ENCODE results near the gene SPIRE2. TPM values are rescaled to one million over a fixed set of nuclear protein-coding genes. Genes with fewer than 3 reads are reported as not detected.
A peak's percentile ranks its signal among the peaks of the same experiment; 100 is the strongest.

SPIRE2 gene
- total and polyA plus RNA-seq, 9 of the 15 experiments (the other 6 are each of a cell fraction or from before 2014, with no cell fraction given), result 0.70 to 7.5 (median 4.6) TPM

GRCh38 chr16:89860747-89861304, 32.6 kb downstream of the SPIRE2 start (continued):
- peak; percentile 39; the same call in 1 of the 2 replicates for TF ChIP-seq CREM (IDR thresholded peaks at IDR 0.05; ENCODE audit: low read depth)
- 0 out of 2 replicates have a peak, but pooled peaks have one; percentile 21 for TF ChIP-seq ZNF24 (IDR thresholded peaks at IDR 0.05)
- TF ChIP-seq ZBTB17 (CRISPR knock-in tag; IDR thresholded peaks at IDR 0.05), result no peak
- TF ChIP-seq SETDB1 (IDR thresholded peaks at IDR 0.05; ENCODE audit: low read length), result no peak
- peak; percentile 90; the same call in 1 of the 2 replicates for TF ChIP-seq ARID2 (IDR thresholded peaks at IDR 0.05)
- no peak for TF ChIP-seq ESRRB (CRISPR knock-in tag; IDR thresholded peaks at IDR 0.05; ENCODE audit: borderline replicate concordance)
- TF ChIP-seq RB1 (IDR thresholded peaks at IDR 0.05; ENCODE audit: low read depth), result peak; percentile 85
- no peak for TF ChIP-seq ZNF277 (CRISPR knock-in tag; IDR thresholded peaks at IDR 0.05; ENCODE audit: borderline replicate concordance)
- TF ChIP-seq ATF1 (CRISPR knock-in tag; IDR thresholded peaks at IDR 0.05), result no peak
- peak; percentile 30; the same call in 1 of the 2 replicates for TF ChIP-seq ATF1 (tag; IDR thresholded peaks at IDR 0.05)
- TF ChIP-seq HOXB6 (CRISPR knock-in tag; IDR thresholded peaks at IDR 0.05; ENCODE audit: borderline replicate concordance), result no peak
- TF ChIP-seq ZNF778 (CRISPR knock-in tag; IDR thresholded peaks at IDR 0.05), result no peak
- no peak for TF ChIP-seq SLC30A9 (CRISPR knock-in tag; IDR thresholded peaks at IDR 0.05)
- no peak for TF ChIP-seq MAFK (IDR thresholded peaks at IDR 0.05; ENCODE audit: low read length)
- TF ChIP-seq FIP1L1 (IDR thresholded peaks at IDR 0.05; ENCODE audit: low read depth, low read length, poor library complexity, severe bottlenecking), result peak; percentile 52
- 0 out of 2 replicates have a peak, but pooled peaks have one; percentile 18 for TF ChIP-seq SOX6 (IDR thresholded peaks at IDR 0.05)
- peak; percentile 93 to 97 for TF ChIP-seq RAD21 (CRISPR knock-in tag; conservative IDR thresholded peaks at IDR 0.05 in 1 of 2, IDR thresholded peaks at IDR 0.05 in 1 of 2)
- TF ChIP-seq ZBTB5 (IDR thresholded peaks at IDR 0.05), result no peak
- 0 out of 2 replicates have a peak, but pooled peaks have one; percentile 41 for TF ChIP-seq ETS1 (conservative IDR thresholded peaks at IDR 0.05; ENCODE audit: control insufficient read depth, low read depth, low read length)
- peak; percentile 32; the same call in 1 of the 2 replicates for TF ChIP-seq BHLHE40 (IDR thresholded peaks at IDR 0.05; ENCODE audit: low read length)
- no peak for TF ChIP-seq CGGBP1 (CRISPR knock-in tag; IDR thresholded peaks at IDR 0.05)
- no peak for TF ChIP-seq ZNF274 (IDR thresholded peaks at IDR 0.05; ENCODE audit: borderline replicate concordance, low read depth, low read length)
- TF ChIP-seq SMAD4 (CRISPR knock-in tag; conservative IDR thresholded peaks at IDR 0.05), result peak; percentile 64; the same call in 1 of the 2 replicates
- no peak for TF ChIP-seq TEAD2 (tag; IDR thresholded peaks at IDR 0.05)
- peak; percentile 46 to 76; a peak in 3 of 4 replicates for TF ChIP-seq MAZ (CRISPR knock-in tag; conservative IDR thresholded peaks at IDR 0.05 in 1 of 2, IDR thresholded peaks at IDR 0.05 in 1 of 2)
- 0 out of 2 replicates have a peak, but pooled peaks have one; percentile 20 for TF ChIP-seq HCFC1 (IDR thresholded peaks at IDR 0.05; ENCODE audit: low read depth, low read length)

All from K562 (cell line).